Stimulated activated CD8-positive, alpha-beta memory T cell treated with anti-CD3 and anti-CD28 coated beads, Interleukin-12 subunit alpha, Interleukin-12 subunit beta, amount 100 ng/mL, for 4 hours (primary cell): ENCODE results near the gene GJB5.
A peak's percentile ranks its signal among the peaks of the same experiment; 100 is the strongest.
"Not testable (repeated sequence)": the region's sequence is repeated elsewhere in the genome, so short reads cannot be mapped to it uniquely, and the experiment has no call there.

Experiments
- DNase-seq: peaks from one replicate; pipeline ENCODE4 v3.0.0-alpha.2; 2020; ENCODE audit warnings: low read depth

GJB5 gene

GRCh38 chr1:34754964-34755637 lies at the start of gene GJB5:
TSS of gene GJB5 (plus strand) at chr1:34755047. CDS start at chr1:34757331, 2,284 bp downstream.
- no peak for DNase-seq

GRCh38 chr1:34705077-34705476 lies 49.8 kb upstream of the GJB5 start:
- no peak for DNase-seq

- no peak for DNase-seq
Observed at GRCh38 chr1:34708106-34708505, 46.7 kb upstream of the GJB5 start.

- no peak for DNase-seq
Observed at GRCh38 chr1:34709547-34709946, 45.3 kb upstream of the GJB5 start.

GRCh38 chr1:34710812-34711211 lies 44.0 kb upstream of the GJB5 start:
- no peak for DNase-seq

- DNase-seq, result no peak
Observed at GRCh38 chr1:34711485-34711884, 43.4 kb upstream of the GJB5 start.

- DNase-seq, result no peak
Observed at GRCh38 chr1:34712007-34712688, 42.7 kb upstream of the GJB5 start.

GRCh38 chr1:34713443-34713842 lies 41.4 kb upstream of the GJB5 start:
- DNase-seq, result no peak

GRCh38 chr1:34714386-34714785 lies 40.5 kb upstream of the GJB5 start:
- no peak for DNase-seq

GRCh38 chr1:34715139-34715538 lies 39.7 kb upstream of the GJB5 start:
- DNase-seq, result no peak

GRCh38 chr1:34721241-34721640 lies 33.6 kb upstream of the GJB5 start:
- DNase-seq, result no peak

GRCh38 chr1:34721646-34722355 lies 33.0 kb upstream of the GJB5 start:
- no peak for DNase-seq

GRCh38 chr1:34726861-34727260 lies 28.0 kb upstream of the GJB5 start:
- no peak for DNase-seq

- DNase-seq, result no peak
Observed at GRCh38 chr1:34730485-34730884, 24.4 kb upstream of the GJB5 start.

- DNase-seq, result not testable (repeated sequence)
Observed at GRCh38 chr1:34732831-34733230, 22.0 kb upstream of the GJB5 start.

- DNase-seq, result no peak
Observed at GRCh38 chr1:34736692-34737091, 18.2 kb upstream of the GJB5 start.

GRCh38 chr1:34737236-34737635 lies 17.6 kb upstream of the GJB5 start:
- DNase-seq, result not testable (repeated sequence)

- DNase-seq, result no peak
Observed at GRCh38 chr1:34739613-34740012, 15.2 kb upstream of the GJB5 start.

- no peak for DNase-seq
Observed at GRCh38 chr1:34740161-34740868, 14.5 kb upstream of the GJB5 start.

GRCh38 chr1:34742667-34743270 lies 12.1 kb upstream of the GJB5 start:
- DNase-seq, result peak; percentile 49

- DNase-seq, result no peak
Observed at GRCh38 chr1:34743775-34744174, 11.1 kb upstream of the GJB5 start.

GRCh38 chr1:34744851-34745250 lies 10.0 kb upstream of the GJB5 start:
- DNase-seq, result no peak
